Transverse colon (tissue), 3 donors: Measurements from ENCODE around the gene SSH2.

Experiments
- CTCF ChIP-seq, 5 experiments: fragments of 200-600 bp in 3 of 5; fragments of 450-650 bp in 2 of 5; sonication (generic) in 3 of 5; IDR thresholded peaks; 1 replicate in 2 of 5; 2 replicates in 3 of 5; pipeline ENCODE4 v1.5.1; 2016 to 2017; ENCODE audit warnings: antibody characterized with exemption in 5 of 5, inconsistent platforms in 3 of 5, mild to moderate bottlenecking in 2 of 5, moderate library complexity in 1 of 5
- EP300 ChIP-seq: sonication (generic); formaldehyde crosslinking; IDR thresholded peaks from one replicate; pipeline ENCODE4 v1.6.1; 2017; ENCODE audit warnings: antibody characterized with exemption, low read depth
- POLR2A ChIP-seq: fragments of 450-650 bp; IDR thresholded peaks from one replicate; pipeline ENCODE4 v1.6.1; 2016; ENCODE audit warnings: antibody characterized with exemption, mild to moderate bottlenecking, moderate library complexity

DNA sequence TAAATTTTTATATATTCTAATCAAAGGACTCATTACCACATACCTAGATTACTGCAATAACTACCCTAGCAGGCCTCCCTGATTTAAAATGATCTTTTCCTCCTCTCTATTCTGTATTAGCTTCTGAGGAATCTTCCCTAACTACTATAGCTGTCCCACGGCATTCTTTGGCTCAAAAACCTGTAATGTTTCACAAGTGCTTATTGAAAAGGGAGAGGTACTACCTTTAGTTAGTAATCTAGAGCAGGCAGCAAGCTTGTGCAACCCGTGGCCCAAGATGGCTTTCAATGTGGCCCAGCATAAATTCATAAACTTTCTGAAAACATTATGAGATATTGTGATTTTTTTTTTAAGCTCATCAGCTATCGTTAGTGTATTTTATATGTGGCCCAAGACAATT lies 236.3 kb downstream of the SSH2 start:
- TF ChIP-seq CTCF (IDR thresholded peaks at IDR 0.05): no peak
- no peak for TF ChIP-seq EP300
- TF ChIP-seq POLR2A: no peak
